ENCODE data around the gene TRIM28.

TRIM28 gene

DNA sequence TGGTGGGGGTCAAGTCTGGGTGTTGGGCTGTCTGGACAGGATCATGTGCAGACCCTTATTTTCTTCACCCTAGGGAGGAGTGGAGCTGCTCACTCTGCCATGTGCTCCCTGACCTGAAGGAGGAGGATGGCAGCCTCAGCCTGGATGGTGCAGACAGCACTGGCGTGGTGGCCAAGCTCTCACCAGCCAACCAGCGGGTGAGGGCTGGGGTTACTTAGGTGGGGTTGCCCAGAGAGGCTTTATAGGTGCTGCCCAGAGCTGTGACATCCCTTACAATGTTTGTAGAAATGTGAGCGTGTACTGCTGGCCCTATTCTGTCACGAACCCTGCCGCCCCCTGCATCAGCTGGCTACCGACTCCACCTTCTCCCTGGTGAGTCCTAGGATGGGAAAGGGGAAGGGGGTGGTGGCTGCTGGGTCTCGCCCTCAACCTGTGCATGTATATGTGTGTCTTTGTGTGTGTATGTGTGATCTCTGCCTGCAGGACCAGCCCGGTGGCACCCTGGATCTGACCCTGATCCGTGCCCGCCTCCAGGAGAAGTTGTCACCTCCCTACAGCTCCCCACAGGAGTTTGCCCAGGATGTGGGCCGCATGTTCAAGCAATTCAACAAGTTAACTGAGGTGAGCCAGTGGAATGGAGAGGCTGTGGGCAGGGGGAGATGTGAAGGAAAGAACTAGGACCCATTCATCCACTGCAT, 5.9 kb downstream of the TRIM28 start:
- no peak for DNase-seq (ENCODE audit: low read depth)

DNA sequence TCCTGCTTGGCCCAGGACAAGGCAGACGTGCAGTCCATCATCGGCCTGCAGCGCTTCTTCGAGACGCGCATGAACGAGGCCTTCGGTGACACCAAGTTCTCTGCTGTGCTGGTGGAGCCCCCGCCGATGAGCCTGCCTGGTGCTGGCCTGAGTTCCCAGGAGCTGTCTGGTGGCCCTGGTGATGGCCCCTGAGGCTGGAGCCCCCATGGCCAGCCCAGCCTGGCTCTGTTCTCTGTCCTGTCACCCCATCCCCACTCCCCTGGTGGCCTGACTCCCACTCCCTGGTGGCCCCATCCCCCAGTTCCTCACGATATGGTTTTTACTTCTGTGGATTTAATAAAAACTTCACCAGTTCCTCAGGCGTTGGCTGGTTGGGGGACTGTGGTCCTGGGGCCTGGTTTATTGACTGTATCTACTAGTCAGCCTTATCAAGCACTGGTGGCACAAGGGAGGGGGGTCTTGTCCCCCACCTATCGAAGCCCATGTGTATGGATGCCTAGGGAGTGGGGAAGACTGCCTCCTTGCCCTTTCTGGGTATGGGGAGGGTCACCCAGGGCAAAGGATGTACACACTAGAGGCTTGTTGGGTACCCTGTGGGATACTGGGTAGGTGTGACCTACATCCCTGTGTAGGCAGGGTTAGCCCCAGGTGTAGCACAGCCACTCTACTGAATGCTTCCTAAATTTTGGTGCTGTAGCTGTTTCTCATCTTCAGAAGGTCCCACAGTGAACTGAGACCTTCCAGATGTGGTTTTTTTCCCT, 6.7 kb downstream of the TRIM28 start:
- no peak for DNase-seq (ENCODE audit: low read depth)

DNA sequence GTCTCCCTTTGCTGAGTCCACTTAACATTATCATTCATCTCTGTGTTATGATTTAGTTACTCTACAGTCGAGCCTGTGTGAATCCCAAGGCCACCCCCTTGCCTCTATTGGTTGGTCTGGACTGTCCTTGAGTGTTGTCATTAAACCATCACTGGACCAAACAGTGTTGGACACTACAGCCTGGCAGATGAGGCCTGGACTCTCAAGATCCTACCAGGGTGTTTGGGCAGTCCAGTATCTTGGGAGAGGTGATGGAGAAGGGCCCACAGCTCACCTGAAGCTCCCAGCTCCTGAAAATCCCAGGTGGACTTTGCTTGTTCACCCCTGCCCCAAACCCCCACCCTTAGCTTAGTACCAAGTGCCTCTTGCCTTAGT, 7.2 kb downstream of the TRIM28 start:
- DNase-seq (ENCODE audit: low read depth), result no peak

DNA sequence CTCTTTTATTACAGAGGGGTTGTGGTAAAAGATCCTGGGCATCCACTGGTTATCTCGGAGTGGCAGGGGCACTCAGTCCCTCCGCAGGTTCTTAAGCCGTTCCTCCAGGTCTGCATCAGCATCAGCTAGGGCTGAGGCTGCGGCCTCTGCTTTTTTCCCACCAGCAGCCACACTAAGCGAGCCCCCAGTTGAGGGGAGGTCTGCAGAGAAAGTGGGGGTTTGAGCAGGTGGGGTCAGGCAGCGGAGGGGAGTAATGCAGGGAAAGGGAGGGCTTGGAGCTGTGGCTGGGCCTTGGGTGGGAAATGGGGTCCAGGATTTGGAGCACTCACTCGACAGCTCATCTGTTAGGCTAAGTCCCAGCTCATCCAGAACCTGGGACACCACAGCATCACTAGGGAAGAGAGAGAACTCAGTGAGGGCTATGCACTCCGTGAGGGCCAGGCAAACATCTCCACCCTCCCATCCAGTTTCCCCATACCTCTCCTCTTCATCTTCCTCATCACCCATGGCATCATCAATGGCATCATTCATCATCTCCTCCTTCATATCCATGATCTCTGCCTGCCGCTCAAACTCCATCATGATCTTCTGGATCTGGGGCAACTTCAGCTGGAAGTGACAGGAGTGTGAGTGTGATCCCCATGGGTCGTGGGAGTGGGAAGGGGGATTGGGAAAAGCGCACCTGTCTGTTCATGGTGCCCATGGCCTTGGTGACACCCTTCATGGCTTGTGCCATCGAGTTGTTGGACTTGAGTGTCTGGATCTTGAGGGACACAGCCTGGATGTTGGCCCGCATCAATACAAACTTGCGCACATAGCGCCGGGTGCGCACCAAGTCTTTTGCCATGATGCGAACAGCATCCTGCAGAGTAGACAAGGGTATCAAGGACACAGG, 8.0 kb downstream of the TRIM28 start:
- DNase-seq (ENCODE audit: low read depth), result no peak

DNA sequence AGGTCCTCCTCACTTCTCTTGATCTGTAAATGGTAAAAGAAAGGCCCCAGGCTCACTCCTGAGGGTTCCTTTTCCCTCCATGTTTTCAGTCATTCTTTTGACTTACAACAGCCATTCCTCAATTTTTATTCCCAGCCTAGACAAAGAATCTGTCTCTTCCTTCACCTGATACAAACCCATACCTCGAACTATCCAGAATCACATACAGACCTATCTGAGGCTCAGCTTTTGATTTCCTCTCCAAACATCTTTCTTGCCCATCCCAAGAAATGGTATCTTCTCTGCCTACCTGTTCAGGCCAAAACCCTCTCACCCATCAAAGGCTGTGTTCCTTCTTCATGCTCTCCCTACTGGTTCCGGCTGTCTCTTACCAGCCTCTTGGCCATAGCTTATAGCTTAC, 8.8 kb downstream of the TRIM28 start:
- no peak for DNase-seq (ENCODE audit: low read depth)

DNA sequence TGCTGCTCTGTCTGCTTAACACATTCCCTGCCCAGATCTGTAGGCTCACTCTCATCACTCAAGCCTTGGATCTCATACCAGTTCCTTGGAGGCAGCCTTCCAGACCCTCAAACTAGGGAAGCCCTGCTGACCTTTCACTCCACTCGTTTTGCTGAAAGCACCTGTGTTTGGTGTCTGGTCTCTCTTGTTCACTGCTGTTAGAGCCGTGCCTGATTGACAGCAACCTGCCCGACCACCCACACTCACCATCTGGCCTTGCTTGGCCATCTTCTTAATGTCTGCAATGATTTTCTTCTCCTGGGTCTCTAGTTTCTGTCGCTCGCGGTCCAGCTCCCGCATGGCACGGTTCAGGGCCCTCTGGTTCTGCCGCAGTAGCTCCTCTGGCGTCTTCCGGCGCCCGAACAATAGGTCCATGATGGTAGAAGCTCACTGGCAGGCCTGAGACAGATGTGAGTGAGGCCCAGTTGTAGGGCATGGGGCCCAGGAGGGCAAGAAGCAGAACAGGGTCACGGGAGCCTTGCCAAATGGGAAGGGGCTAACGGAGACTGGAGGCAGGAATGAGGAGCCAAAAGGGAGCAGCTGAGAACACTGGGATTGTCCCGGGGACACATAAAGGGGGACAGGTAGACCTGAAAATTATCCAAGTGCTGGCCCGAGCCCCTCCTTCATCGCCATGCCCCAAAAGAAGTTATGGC, 10.1 kb downstream of the TRIM28 start:
- no peak for DNase-seq (ENCODE audit: low read depth)

DNA sequence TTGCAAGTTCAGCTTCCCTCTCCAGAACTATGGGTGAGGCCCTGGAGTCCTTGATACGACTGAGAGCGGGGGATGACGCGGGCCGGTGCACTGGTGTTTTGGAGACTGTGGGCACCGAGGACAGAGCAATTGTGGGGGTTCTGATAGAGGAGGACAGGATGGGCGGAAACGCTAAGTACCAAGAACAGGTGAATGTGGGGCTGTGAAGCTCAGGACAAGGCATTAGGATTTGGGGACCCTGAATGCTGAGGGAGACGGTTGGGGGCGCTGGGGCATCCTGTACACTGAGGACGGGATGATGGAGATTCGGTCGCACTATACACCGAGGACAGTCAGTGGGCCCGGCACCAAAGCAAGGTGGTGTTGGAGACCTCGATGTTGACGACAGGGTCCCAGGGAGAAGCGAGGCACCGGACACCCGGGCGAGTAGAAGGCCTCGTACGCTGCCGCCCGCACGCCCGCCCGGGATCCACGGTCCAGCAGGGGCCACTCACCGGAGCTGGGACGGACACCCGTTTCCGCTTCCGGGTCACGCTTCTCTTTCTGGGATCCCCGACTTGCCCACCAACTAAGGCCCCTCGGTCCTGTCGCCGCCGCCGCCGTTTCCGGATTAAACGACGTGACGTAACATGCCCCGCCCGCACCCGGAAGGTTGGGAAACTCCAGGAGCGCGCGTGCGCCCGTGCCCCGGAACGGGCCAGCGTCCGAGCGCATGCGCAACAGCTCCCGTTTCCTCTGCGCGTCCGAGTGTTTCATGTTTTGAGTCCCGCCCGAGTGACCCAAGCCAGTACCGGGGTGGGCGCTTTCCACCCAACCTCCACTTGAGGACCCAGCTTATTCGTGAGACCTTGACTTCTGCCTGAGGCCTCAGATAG, 10.9 kb downstream of the TRIM28 start, which contains the start of gene CHMP2A:
TSS of gene CHMP2A (minus strand) at position 612 of the 875 bp plus-strand sequence. CDS start 893 bp downstream, outside the sequence.
- peak; percentile 97 for DNase-seq (ENCODE audit: low read depth)

DNA sequence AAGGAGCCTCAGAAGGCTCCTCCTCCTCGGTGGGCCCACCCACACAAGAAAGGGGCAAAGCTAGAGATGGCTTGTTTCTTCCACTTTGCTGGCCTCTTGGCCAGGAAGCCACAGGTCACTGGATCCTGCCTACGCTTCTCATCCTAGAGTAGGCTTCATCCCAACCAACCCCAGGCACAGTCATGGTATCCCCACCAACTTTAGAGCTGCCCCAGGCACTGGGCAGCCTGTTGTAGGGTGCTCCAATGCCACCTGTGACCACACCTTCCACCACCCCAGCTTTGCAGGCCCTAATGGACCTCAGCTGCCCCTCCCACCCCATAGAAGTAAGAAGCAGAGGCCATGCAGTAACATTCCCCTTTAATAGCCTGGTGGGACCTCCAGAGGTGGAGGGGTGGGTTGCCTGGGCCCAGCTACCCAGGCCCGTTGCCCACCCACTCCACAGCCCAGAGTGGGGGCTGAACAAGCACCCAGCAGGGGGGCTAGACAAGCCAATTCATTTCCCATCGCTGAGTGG, 11.6 kb downstream of the TRIM28 start:
- no peak for DNase-seq (ENCODE audit: low read depth)

DNA sequence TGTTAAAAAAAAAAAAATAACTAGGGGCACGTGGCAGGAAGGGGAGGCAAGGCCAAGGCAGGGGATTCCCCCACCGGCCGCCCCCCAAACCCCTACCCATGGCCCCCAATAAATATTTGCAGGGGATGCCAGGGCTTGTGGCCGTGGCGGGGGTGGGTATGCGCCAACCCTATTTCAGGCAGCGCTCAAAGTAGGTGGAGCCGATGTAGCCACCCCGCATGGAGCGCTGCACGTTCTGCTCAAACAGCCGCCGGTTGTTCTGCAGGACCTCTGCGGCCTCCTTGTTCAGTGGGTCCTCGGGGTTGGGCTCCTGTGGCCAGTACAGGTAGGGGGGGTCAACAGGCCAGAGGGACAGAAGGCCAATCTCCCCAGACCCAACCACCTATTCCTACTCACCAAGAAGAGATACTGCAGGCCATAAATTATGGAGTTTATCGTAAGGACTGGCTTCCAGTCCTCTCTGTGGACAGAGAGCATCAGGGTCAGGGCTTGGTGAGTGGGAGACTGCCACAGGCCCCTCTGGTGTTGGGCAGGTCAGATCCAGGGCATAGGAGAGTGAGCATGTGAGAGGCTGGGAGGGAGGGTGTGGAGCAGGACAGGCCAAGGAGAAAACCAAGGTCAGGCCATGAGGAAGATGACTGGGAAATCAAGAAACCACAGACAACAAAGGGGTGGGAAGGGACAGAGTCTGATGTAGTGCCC, 12.2 kb downstream of the TRIM28 start:
- no peak for DNase-seq (ENCODE audit: low read depth)

DNA sequence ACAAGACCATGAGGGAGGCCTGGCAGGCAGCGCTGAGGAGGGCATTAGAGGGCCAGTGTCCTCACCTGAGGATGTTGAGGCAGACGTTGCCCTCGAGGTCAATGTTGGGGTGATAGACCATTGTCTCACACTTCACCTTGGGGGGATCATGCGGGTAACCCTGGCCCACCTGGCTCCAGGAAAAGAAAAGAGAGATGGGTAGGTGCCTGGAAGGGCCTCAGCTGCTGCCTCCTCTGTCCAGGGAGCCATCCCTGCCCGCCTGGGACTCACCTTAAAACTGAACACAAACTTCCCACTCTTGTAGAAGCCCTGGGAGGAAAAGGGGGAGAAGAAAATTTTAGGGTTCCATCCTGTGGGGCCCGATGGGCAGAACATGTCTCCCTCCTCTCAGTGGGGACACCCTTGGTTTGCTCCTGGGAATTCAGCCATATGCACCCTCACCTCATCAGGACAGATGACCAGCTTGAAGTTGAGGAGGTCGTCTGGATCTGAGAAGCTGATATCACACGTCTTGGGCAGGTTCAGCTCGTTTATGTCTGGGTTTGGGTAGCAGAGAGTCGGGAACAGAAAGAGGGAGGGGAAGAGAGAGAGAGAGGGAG, 12.9 kb downstream of the TRIM28 start:
- DNase-seq (ENCODE audit: low read depth), result no peak

DNA sequence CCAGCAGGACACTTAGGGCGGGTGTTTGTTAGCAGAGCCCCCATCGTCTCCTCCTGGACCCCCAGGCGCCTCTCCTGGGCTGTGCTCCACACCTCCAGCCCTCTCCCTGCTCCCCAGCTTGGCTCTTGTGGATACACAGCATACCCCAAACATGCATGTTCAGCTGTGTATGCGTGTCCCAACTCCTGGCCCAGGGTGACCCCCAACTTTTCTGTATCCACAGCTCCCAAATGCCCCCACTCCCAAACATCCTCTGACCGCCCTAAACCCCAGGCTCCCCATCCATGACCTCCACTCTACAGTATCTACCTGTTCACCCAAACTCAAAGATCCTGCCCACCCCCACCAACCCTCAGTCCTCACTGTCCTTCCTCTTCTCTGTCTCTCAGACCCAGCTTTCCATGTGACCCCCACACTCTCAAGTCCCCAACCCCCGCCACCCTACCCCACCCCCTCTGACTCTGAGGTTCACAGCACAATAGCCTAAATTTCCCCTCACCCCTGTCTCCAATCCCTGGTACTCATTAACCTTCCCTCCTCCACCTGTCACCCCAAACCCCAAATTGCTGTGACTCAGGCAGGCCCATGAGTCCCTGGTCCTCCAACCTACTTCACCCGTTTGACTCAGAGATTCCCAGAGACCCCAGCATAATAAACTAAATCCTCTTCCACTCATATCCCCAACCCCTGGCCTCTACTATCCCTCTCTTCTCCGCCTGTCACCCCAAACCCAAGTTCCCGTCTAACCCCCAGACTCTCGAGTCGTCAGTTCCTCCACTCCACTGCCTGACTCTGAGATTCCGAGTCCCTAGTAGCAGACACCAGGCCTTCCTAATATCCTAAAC, 13.6 kb downstream of the TRIM28 start:
- no peak for DNase-seq (ENCODE audit: low read depth)

DNA sequence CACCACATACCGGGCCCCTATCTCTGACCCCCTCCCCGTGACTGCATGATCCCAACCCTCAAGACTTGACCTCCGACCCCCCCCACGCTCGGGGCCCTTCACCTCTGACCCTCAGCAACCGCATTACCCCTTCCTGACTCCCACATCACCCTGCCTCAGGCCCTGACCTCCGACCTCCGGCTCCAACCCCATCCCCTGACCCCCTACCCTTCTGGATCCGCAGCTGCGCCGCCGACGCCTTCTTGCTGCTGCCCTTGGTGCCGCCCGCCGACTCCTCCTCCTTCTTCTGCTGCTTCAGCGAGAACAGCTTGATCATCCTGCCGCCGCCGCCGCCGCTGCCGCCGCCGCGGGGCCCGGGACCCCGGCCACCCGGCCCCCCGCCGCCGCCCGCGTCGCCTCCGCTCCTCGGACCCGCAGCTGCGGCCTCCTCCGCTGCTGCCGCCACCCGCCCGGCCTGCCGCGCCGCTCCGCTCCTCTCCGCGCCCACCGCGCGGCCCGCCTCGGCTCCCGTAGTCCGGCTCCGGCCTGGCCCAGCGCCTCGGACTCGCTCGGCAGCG, 14.3 kb downstream of the TRIM28 start, which contains the start of gene UBE2M:
TSS of gene UBE2M (minus strand) at position 546 of the 557 bp plus-strand sequence. CDS start at position 316, 230 bp downstream.
- peak; percentile 37 for DNase-seq (ENCODE audit: low read depth)

DNA sequence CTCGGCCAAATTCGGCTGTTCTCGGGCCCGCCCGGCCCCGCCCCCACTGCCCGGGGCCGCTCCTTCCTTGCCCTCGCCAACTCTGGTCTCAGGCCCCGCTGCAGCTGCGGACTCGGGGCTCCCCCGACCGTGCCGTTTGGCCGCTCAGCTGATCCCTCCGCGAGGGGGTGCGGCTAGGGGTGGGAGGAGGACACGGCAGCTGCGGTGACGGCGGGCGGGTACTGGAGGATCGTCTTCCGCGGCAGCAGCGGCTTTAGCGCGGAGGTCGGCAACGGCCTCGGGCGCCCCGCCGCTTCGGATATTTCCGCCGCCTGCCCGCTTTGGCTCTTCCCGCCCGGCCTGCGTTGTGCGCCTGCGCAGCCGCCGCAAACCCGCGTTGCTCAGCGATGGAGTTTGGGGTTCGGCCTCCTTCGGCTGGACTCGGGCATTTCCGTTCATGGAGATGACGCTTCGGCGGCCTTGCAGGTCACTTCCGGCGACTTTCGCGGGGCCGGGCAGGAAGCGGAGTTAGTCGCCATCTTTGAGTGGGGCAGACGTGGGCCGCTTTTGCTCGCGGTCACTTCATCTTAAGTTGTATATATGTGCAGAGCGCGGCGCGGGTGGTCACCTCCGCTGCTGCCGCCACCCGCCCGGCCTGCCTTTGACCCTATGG, 14.9 kb downstream of the TRIM28 start:
- peak; percentile 99 for DNase-seq (ENCODE audit: low read depth)

DNA sequence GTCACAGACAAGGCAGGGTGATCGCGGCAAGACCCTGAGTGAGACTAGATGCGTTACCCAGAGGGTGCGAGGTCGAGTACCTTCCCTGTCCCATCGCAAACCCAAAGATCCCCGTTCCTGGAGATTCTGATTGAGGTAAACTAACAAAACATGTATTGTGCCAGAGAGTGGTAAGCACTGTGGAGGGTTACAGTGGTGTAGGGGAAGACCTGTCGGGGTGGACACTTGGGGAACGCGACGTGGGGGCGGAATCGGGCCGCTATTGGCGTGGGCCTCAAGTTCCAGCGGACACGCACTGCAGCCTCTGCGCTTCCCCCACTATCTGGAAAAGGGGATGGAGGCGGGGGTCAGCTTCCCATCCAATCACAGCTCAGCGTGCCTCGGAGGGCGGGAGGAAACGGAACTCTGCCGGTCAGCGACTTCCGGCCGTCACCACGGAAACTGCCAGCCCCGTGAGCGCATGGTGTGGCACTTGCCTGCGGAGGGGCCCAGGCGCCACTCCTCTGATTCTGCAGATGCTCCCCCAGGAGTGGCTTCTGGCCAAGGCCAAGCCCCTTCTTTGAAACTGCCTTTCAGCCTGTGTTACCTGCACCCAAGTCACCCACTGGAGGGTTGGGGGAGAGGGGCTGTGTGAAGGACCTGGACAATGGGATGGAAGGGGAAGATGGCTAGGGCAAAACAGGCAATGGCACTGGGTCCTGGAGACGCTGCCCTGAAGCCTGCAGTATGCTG, 15.6 kb downstream of the TRIM28 start:
- DNase-seq (ENCODE audit: low read depth), result peak; percentile 44

DNA sequence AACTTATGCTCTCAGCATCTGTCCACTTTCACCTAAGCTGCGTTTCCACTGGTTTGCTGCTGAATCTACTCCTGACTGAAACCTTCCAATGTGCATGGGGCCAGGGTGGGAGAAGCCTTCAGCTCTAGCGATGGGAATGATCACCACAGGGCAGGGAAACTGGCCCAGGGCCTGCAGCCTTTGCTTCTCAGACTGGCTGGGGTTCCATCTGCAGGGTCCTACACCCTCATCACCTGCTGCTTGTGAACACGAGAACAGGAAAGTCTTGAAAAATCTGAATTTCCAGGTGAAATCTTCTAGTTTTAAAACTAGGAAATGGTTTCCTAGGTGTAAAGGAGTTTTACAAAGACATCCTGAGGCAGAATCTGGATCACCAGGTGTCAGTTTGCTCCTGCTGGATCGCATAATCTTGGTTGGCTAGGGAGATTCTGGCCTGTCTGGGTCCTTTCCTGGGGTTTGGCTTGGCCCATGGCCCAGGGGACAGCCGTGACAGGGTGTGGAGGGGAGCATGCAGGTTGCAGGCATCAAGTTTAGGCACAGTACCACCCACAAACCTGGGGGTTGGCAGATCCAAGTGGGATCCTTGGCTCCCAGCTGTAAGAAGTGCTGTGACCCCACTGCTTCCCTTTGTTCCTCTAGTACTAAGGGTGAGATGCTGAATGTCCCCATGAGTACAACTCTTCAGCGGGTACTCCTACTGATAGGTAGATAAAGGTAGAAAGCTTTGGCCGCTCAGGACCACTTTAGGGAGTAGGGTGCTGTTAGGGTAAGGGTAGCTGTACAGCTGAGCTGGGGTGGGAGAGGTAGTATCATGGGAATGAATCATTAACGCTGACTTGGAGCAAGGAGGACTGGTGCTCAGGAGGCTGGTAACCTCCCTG, 16.4 kb downstream of the TRIM28 start:
- DNase-seq (ENCODE audit: low read depth), result no peak

DNA sequence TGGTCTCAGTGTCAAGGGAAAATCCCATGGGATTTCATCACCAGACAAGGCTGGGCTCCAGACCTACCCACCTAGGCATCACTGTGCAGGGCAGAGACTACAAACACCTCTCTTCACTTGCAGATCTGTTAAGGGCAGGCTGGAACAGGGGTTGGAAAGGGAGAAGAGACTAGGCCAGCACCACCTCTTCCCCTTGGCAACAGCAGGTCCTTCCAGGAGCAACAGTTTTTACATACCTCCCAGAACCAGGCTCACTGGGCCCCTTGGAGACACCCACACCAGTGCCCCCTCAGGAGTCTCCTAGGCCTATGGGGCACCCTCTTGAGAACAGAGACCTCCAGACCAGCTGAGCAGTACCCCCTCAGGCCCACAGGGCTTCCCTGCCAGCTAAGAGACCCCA, 17.1 kb downstream of the TRIM28 start:
- no peak for DNase-seq (ENCODE audit: low read depth)

All from activated gamma-delta T cell treated with anti-CD3 and anti-CD28 coated beads, Interleukin-2, amount 50 U/mL, for 16 hours (primary cell).